Mammary epithelial cell (primary cell): ENCODE results near the gene POLA1.

Experiments used
- CTCF ChIP-seq, 2 donors: IDR thresholded peaks in 1 of 2; conservative IDR thresholded peaks in 1 of 2; 2 replicates each; pipeline ENCODE4 v1.5.1; 2011 to 2012; ENCODE audit warnings: inconsistent platforms in 2 of 2, low read length in 2 of 2, mild to moderate bottlenecking in 2 of 2, control low read depth in 1 of 2, low read depth in 1 of 2; ENCODE audit not compliant: insufficient read depth in 1 of 2; ENCODE audit errors: extremely low read depth in 1 of 2
- EZH2 ChIP-seq: IDR thresholded peaks from 2 replicates; pipeline ENCODE4 v1.6.1; 2012; ENCODE audit warnings: low read length, inconsistent platforms, borderline replicate concordance

DNA sequence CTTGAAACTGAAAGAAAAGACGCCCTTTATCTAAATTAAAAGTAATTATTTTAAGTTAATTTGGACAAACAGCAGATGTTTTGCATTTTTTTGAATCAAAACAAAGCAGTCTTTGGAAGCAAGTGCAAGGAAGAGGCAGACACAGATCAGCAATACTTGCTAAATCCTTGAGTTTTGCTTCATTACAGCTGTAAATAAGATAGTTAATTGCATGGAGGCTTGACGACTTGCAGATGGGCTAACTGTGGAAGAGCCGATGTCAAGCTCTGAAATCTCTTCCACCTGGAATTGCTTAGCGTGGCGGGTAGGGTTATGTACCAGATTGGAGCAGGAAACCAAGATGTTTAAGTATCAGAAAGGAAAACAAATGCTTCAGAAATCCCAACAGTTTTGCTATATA, 148.8 kb downstream of the POLA1 start:
- TF ChIP-seq CTCF (conservative IDR thresholded peaks at IDR 0.05 in 1 of 2, IDR thresholded peaks at IDR 0.05 in 1 of 2; ENCODE audit: extremely low read depth in 1 of 2, insufficient read depth in 1 of 2, low read depth in 1 of 2, low read length in 2 of 2) (no peak), EZH2 (no peak)
